ENCODE measurements around the gene TBC1D8. TPM values are rescaled to one million over a fixed set of nuclear protein-coding genes. Genes with fewer than 3 reads are reported as not detected.

TBC1D8 gene
- total and polyA plus RNA-seq, 9 of the 15 experiments (the other 6 are each of a cell fraction or from before 2014, with no cell fraction given) = 0.36 to 1.3 (median 0.82) TPM

DNA sequence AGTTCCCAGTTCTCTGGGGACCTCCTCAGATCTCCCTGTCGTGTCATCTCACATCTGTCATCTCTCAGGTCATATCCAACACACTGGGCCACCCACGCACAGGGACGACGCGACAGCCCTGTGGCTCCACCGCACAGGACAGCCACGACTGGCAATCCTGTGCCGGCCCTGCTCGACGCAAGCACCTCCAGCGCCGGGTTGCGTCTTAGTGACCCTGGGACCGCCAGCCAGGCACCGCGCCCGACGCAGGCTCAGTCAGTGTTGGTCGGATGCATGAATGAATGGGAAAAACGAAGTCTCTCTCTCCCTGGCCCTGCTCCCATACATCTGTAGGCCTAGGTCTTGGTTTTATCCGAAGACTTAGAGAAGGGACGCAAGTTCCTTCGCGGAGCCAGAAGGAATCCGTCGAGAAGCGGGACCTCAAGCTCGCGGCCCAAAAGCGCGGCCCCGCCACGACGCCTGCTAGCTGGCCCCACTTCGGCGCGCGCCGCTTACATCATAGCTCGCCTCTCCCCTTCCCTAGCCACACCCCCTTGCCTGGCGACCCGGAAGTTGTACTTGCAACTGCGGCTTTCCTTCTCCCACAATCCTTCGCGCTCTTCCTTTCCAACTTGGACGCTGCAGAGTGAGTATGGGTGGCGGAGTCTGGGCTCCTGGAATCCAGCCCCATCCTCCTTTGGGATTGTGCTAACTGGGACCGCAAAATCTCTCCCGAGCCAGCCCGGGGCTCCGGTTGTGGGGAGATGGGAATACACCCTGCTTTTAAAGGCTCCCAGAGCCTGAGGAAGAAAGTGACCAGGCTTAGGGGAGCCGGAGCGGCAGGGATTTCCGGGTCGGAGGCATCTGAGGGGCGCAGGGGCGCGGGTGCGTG, 149.3 kb downstream of the TBC1D8 start, which contains the start of gene RPL31 (continued):
- TF ChIP-seq, protein P1, sequence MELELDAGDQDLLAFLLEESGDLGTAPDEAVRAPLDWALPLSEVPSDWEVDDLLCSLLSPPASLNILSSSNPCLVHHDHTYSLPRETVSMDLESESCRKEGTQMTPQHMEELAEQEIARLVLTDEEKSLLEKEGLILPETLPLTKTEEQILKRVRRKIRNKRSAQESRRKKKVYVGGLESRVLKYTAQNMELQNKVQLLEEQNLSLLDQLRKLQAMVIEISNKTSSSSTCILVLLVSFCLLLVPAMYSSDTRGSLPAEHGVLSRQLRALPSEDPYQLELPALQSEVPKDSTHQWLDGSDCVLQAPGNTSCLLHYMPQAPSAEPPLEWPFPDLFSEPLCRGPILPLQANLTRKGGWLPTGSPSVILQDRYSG (tag; conservative IDR thresholded peaks at IDR 0.05; ENCODE audit: low read depth) = peak; percentile 84; the same call in 1 of the 2 replicates
- TF ChIP-seq, protein P2, sequence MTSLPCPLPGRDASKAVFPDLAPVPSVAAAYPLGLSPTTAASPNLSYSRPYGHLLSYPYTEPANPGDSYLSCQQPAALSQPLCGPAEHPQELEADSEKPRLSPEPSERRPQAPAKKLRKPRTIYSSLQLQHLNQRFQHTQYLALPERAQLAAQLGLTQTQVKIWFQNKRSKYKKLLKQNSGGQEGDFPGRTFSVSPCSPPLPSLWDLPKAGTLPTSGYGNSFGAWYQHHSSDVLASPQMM (CRISPR knock-in tag; IDR thresholded peaks at IDR 0.05) = no peak
- TF ChIP-seq ZNF239 (CRISPR knock-in tag; IDR thresholded peaks at IDR 0.05) (0 out of 2 replicates have a peak, but pooled peaks have one; percentile 5), SNRNP70 (optimal IDR thresholded peaks at IDR 0.05; ENCODE audit: low read depth, low read length) (no peak), SIN3A (IDR thresholded peaks at IDR 0.05; ENCODE audit: borderline replicate concordance in 2 of 2, control insufficient read depth in 1 of 2, low read depth in 2 of 2, low read length in 2 of 2) (peak; percentile 10 to 24; a peak in 1 of 4 replicates), POLR2B (IDR thresholded peaks at IDR 0.05; ENCODE audit: low read depth, partially characterized antibody) (peak; percentile 98), TSC22D4 (tag; IDR thresholded peaks at IDR 0.05) (no peak), NR4A1 (CRISPR knock-in tag; IDR thresholded peaks at IDR 0.05) (peak; percentile 92; the same call in 1 of the 2 replicates), NR4A1 (tag; IDR thresholded peaks at IDR 0.05) (peak; percentile 88), ARNT (IDR thresholded peaks at IDR 0.05) (peak in 1 of 2 experiments; percentile 20; a peak in 2 of 4 replicates), NR1H2 (CRISPR knock-in tag; IDR thresholded peaks at IDR 0.05) (peak; percentile 99)
- TF ChIP-seq, protein P3, sequence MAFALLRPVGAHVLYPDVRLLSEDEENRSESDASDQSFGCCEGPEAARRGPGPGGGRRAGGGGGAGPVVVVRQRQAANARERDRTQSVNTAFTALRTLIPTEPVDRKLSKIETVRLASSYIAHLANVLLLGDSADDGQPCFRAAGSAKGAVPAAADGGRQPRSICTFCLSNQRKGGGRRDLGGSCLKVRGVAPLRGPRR (CRISPR knock-in tag; IDR thresholded peaks at IDR 0.05) = no peak
- TF ChIP-seq, protein P4, sequence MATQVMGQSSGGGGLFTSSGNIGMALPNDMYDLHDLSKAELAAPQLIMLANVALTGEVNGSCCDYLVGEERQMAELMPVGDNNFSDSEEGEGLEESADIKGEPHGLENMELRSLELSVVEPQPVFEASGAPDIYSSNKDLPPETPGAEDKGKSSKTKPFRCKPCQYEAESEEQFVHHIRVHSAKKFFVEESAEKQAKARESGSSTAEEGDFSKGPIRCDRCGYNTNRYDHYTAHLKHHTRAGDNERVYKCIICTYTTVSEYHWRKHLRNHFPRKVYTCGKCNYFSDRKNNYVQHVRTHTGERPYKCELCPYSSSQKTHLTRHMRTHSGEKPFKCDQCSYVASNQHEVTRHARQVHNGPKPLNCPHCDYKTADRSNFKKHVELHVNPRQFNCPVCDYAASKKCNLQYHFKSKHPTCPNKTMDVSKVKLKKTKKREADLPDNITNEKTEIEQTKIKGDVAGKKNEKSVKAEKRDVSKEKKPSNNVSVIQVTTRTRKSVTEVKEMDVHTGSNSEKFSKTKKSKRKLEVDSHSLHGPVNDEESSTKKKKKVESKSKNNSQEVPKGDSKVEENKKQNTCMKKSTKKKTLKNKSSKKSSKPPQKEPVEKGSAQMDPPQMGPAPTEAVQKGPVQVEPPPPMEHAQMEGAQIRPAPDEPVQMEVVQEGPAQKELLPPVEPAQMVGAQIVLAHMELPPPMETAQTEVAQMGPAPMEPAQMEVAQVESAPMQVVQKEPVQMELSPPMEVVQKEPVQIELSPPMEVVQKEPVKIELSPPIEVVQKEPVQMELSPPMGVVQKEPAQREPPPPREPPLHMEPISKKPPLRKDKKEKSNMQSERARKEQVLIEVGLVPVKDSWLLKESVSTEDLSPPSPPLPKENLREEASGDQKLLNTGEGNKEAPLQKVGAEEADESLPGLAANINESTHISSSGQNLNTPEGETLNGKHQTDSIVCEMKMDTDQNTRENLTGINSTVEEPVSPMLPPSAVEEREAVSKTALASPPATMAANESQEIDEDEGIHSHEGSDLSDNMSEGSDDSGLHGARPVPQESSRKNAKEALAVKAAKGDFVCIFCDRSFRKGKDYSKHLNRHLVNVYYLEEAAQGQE (IDR thresholded peaks at IDR 0.05; ENCODE audit: borderline replicate concordance) = no peak
- TF ChIP-seq, protein P4 (CRISPR knock-in tag; IDR thresholded peaks at IDR 0.05; ENCODE audit: low read depth) = 0 out of 2 replicates have a peak, but pooled peaks have one; percentile 53

Data from K562 (cell line).